ENCODE data around the gene PIK3R5. TPM values are rescaled to one million over a fixed set of nuclear protein-coding genes. Genes with fewer than 3 reads are reported as not detected.
"Not testable (repeated sequence)": the region's sequence is repeated elsewhere in the genome, so short reads cannot be mapped to it uniquely, and the experiment has no call there.

The PIK3R5 gene
- total RNA-seq, 2 experiments from 2014 or later, result 153 to 159 TPM

DNA sequence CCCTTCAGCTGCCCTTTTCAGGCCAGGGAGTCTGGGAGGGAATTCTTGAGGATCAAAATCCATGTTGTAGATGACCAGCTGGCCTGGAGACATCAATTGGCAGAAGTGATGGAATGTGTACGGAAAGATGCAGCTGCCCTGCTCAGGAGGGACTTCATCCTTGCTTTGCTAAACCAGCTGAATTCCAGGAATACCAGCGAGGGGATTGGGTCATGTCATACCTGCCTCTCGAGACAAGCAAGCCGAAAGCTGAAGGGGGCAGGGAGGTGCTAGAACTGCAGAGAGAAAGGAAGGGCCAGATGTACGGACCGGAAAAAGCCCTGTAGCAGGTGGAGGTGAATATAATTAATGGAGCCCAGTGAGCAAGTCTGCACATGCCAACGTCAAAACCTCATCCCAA is 30.2 kb upstream of the PIK3R5 start:
- peaks cover 23% of the 10 kb centered on the region for H3K27me3 Mint-ChIP-seq
- DNase-seq (no peak), ATAC-seq (ENCODE audit: poor library complexity) (no peak)
- H3K27ac Mint-ChIP-seq, result no peak overlapping the region
- no peaks in the 10 kb centered on the region for H3K9me3 Mint-ChIP-seq
- H3K36me3 ChIP-seq (ENCODE audit: insufficient read depth, low read length), result no peaks in the 10 kb centered on the region
- ChIA-PET POLR2A (no interaction called here), CTCF (interaction anchor here (1.1 kb wide), 1 partner anchor 10 kb away, joined by 3 read pairs; no protein-coding TSS in a partner anchor)
- H3K4me1 ChIP-seq (ENCODE audit: insufficient read depth, low read length), result peaks cover 10% of the 10 kb centered on the region
- H3K4me3 ChIP-seq (ENCODE audit: low read length), result no peak overlapping the region
- intact Hi-C loops (cut with DNase I, micrococcal nuclease), result loop anchor here (2.0 to 10.0 kb wide), 7 partner anchors 101 to 933 kb away; partner anchors contain the start of gene SPDYE4 (in 1 of the 2)
- TF ChIP-seq, protein P1, sequence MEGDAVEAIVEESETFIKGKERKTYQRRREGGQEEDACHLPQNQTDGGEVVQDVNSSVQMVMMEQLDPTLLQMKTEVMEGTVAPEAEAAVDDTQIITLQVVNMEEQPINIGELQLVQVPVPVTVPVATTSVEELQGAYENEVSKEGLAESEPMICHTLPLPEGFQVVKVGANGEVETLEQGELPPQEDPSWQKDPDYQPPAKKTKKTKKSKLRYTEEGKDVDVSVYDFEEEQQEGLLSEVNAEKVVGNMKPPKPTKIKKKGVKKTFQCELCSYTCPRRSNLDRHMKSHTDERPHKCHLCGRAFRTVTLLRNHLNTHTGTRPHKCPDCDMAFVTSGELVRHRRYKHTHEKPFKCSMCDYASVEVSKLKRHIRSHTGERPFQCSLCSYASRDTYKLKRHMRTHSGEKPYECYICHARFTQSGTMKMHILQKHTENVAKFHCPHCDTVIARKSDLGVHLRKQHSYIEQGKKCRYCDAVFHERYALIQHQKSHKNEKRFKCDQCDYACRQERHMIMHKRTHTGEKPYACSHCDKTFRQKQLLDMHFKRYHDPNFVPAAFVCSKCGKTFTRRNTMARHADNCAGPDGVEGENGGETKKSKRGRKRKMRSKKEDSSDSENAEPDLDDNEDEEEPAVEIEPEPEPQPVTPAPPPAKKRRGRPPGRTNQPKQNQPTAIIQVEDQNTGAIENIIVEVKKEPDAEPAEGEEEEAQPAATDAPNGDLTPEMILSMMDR (IDR thresholded peaks at IDR 0.05), result no peak
- H3K4me1 Mint-ChIP-seq (ENCODE audit: low read depth), result peaks cover 8% of the 10 kb centered on the region
- H3K36me3 Mint-ChIP-seq (ENCODE audit: low read depth), result no peaks in the 10 kb centered on the region
- H3K4me3 Mint-ChIP-seq, result no peak overlapping the region
- peaks cover 0 to 8% of the 10 kb centered on the region in 2 experiments for H3K9me3 ChIP-seq (ENCODE audit: control insufficient read depth in 1 of 2, insufficient read depth in 1 of 2, low read length in 2 of 2)
- H3K27ac ChIP-seq (ENCODE audit: low read depth in 1 of 2, low read length in 2 of 2), result no peak overlapping the region
- H3K27me3 ChIP-seq (ENCODE audit: control insufficient read depth in 1 of 2, insufficient read depth in 2 of 2, low read length in 2 of 2), result no peaks in the 10 kb centered on the region

DNA sequence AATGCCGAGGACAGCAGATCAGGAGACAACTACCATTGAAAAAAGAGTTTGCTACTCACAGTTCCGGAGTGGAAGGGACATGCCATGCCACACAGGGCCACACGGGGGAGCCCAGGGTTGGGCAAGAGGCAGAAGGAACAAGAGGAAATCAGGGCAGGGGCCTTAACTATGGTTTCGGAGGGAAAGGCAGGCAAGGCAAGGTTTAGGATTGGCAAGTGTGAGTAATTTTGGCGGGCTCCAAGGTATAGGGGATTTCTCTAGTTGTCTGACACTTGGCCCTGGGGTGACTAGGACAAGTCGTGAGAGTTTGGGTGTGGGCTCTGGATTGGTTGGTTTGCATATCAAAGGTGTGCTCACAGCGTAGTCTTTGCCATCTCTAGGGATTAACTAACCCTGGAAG is 28.8 kb upstream of the PIK3R5 start:
- Mint-ChIP-seq H3K36me3 (ENCODE audit: low read depth) (no peaks in the 10 kb centered on the region), H3K4me1 (ENCODE audit: low read depth) (peaks cover 8% of the 10 kb centered on the region), H3K4me3 (no peak overlapping the region), H3K9me3 (no peaks in the 10 kb centered on the region), H3K27ac (no peak overlapping the region), H3K27me3 (peaks cover 14% of the 10 kb centered on the region)
- CTCF ChIA-PET, result no interaction called here
- Histone ChIP-seq H3K9me3 (ENCODE audit: control insufficient read depth in 1 of 2, insufficient read depth in 1 of 2, low read length in 2 of 2) (peaks cover 0 to 8% of the 10 kb centered on the region in 2 experiments), H3K4me1 (ENCODE audit: insufficient read depth, low read length) (peaks cover 10% of the 10 kb centered on the region), H3K27me3 (ENCODE audit: control insufficient read depth in 1 of 2, insufficient read depth in 2 of 2, low read length in 2 of 2) (no peaks in the 10 kb centered on the region), H3K4me3 (ENCODE audit: low read length) (no peak overlapping the region), H3K27ac (ENCODE audit: low read depth in 1 of 2, low read length in 2 of 2) (no peak overlapping the region), H3K36me3 (ENCODE audit: insufficient read depth, low read length) (no peaks in the 10 kb centered on the region)
- intact Hi-C loops (cut with DNase I, micrococcal nuclease), result loop anchor here (2.0 to 10.0 kb wide), 3 partner anchors 100 to 240 kb away; partner anchors contain the start of gene SPDYE4 (in 1 of the 2)
- POLR2A ChIA-PET, result no interaction called here
- DNase-seq (peak in 13 of 14 experiments; percentile 37 to 61 (median 51)), ATAC-seq (ENCODE audit: poor library complexity) (no peak)
- TF ChIP-seq, protein P1 (IDR thresholded peaks at IDR 0.05), result no peak

DNA sequence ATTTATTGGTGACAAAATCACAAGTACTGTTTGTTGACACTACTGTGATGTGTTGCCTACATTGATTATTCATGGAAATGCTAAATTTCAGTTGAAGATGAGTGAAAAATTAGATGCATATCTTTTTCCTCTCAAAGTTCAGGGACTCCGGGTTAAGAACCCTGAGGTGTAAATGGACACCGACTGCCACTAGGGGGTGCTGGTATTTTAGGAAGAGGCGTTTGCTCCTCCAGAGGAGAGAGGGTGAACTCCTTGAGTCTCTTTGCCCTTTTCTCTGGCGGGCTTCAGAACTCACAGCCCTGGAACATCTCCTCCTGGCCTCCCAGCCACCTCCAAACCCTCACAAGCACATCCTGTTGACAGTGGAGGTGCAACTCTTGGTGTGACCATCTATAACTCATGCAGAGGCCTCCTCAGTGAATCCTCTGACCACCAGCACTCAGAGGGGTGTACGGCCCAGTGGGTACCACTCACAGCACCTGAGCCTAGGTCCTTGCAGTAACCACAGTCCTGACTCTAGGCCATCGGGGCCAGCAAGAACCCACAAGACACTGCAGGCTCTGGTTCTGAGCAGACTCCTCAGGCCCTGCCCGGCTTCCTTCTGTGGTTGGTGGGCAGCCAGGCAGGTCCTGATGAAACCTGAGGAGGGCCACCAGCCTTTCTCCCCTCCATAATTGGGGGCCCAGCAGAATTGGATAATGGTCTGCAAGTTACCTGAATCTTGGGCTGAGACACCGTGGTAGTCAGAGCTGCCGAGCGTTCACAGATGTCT is 26.2 kb upstream of the PIK3R5 start:
- Histone ChIP-seq H3K27me3 (ENCODE audit: control insufficient read depth in 1 of 2, insufficient read depth in 2 of 2, low read length in 2 of 2) (no peaks in the 10 kb centered on the region), H3K4me3 (ENCODE audit: low read length) (no peak overlapping the region), H3K36me3 (ENCODE audit: insufficient read depth, low read length) (no peaks in the 10 kb centered on the region), H3K4me1 (ENCODE audit: insufficient read depth, low read length) (peaks cover 5% of the 10 kb centered on the region), H3K27ac (ENCODE audit: low read depth in 1 of 2, low read length in 2 of 2) (no peak overlapping the region), H3K9me3 (ENCODE audit: control insufficient read depth in 1 of 2, insufficient read depth in 1 of 2, low read length in 2 of 2) (peaks cover 0 to 8% of the 10 kb centered on the region in 2 experiments)
- H3K9me3 Mint-ChIP-seq, result no peaks in the 10 kb centered on the region
- no peak overlapping the region for H3K4me3 Mint-ChIP-seq
- no peaks in the 10 kb centered on the region for H3K36me3 Mint-ChIP-seq (ENCODE audit: low read depth)
- CTCF ChIA-PET, result interaction anchor here (1.0 kb wide), 1 partner anchor 28 kb away, joined by 3 read pairs; no protein-coding TSS in a partner anchor
- peak; percentile 48 to 82 (median 54) for DNase-seq
- ATAC-seq (ENCODE audit: poor library complexity), result peak; percentile 89
- TF ChIP-seq, protein P1 (IDR thresholded peaks at IDR 0.05), result peak; percentile 79
- no peak overlapping the region for H3K27ac Mint-ChIP-seq
- peaks cover 3% of the 10 kb centered on the region for H3K27me3 Mint-ChIP-seq
- H3K4me1 Mint-ChIP-seq (ENCODE audit: low read depth), result peaks cover 5% of the 10 kb centered on the region
- POLR2A ChIA-PET, result no interaction called here
- intact Hi-C loops (cut with DNase I, micrococcal nuclease), result loop anchor here in 1 of 2 experiments (10.0 kb wide), 2 partner anchors 207 to 237 kb away; partner anchors contain the start of gene SPDYE4

DNA sequence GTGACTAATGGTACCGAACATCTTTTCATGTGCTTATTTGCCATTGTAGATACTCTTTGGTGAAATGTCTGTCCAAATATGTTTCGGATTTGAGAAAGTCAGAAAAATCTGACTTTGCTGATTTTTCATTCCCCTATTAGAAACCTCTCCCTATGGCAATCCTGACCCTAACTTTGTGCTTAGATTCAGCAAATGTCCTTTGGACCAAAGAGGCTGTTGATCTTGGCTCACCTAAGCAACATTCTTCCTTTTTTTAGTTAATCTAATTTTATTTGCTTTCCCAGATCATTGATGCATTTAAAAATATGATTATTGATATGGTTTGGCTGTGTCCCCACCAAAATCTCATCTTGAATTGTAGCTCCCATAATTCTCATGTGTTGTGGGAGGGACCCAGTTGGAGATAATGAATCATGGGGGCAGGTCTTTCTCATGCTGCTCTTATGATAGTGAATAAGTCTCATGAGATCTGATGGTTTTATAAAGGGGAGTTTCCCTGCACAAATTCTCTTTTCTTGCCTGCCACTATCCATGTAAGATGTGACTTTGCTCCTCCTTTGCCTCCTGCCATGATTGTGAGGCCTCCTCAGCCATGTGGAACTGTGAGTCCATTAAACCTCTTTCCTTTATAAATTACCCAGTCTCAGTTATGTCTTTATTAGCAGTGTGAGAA is 22.9 kb upstream of the PIK3R5 start:
- DNase-seq; H3K9me3 ChIP-seq (ENCODE audit: control insufficient read depth in 1 of 2, insufficient read depth in 1 of 2, low read length in 2 of 2); H3K36me3 Mint-ChIP-seq (ENCODE audit: low read depth); H3K27me3 ChIP-seq (ENCODE audit: control insufficient read depth in 1 of 2, insufficient read depth in 2 of 2, low read length in 2 of 2); H3K9me3 Mint-ChIP-seq; H3K36me3 ChIP-seq (ENCODE audit: insufficient read depth, low read length); H3K4me3 ChIP-seq (ENCODE audit: low read length); intact Hi-C loops (cut with DNase I, micrococcal nuclease); H3K27ac ChIP-seq (ENCODE audit: low read depth in 1 of 2, low read length in 2 of 2); H3K27ac Mint-ChIP-seq; H3K4me3 Mint-ChIP-seq; POLR2A ChIA-PET; H3K27me3 Mint-ChIP-seq; ATAC-seq (ENCODE audit: poor library complexity): not testable (repeated sequence)
- CTCF ChIA-PET, result interaction anchor here (1.0 kb wide), 1 partner anchor 10 kb away, joined by 4 read pairs; no protein-coding TSS in a partner anchor
- peaks cover 17% of the 10 kb centered on the region for H3K4me1 Mint-ChIP-seq (ENCODE audit: low read depth)
- peaks cover 12% of the 10 kb centered on the region for H3K4me1 ChIP-seq (ENCODE audit: insufficient read depth, low read length)

Measured in CD4-positive, alpha-beta T cell (primary cell).